Progenitor cell of endocrine pancreas (in vitro differentiated cells): ENCODE data around the gene IL36B. TPM values are rescaled to one million over a fixed set of nuclear protein-coding genes. Genes with fewer than 3 reads are reported as not detected.

Experiments
- DNase-seq: peaks from one replicate; pipeline ENCODE4 v3.0.0; 2021; ENCODE audit warnings: low spot score; ENCODE audit not compliant: unreplicated experiment
- H3K27ac Mint-ChIP-seq: 2 replicates; pipeline ENCODE4 v1.8.0; 2021; ENCODE audit warnings: mild to moderate bottlenecking, moderate library complexity, mixed read lengths
- H3K27me3 Mint-ChIP-seq: 2 replicates; pipeline ENCODE4 v1.8.0; 2021; ENCODE audit warnings: mixed read lengths
- H3K36me3 Mint-ChIP-seq: 2 replicates; pipeline ENCODE4 v1.8.0; 2022; ENCODE audit warnings: mixed read lengths; ENCODE audit not compliant: insufficient read depth
- H3K4me1 Mint-ChIP-seq: 2 replicates; pipeline ENCODE4 v1.8.0; 2021; ENCODE audit warnings: low read depth, mixed read lengths
- H3K4me3 Mint-ChIP-seq: 2 replicates; pipeline ENCODE4 v1.8.0; 2021; ENCODE audit warnings: low read depth, mild to moderate bottlenecking, moderate library complexity, mixed read lengths
- H3K9me3 Mint-ChIP-seq: 2 replicates; pipeline ENCODE4 v1.8.0; 2021; ENCODE audit warnings: low read depth, mixed read lengths
- CTCF ChIP-seq: fragments of 200-600 bp; sonication (generic); IDR thresholded peaks from one replicate; pipeline ENCODE4 v1.5.0; 2021; ENCODE audit warnings: antibody characterized with exemption, mild to moderate bottlenecking; ENCODE audit not compliant: unreplicated experiment
- total RNA-seq: library from RNA; stranded (reverse); gene quantifications from 2 replicates; pipeline ENCODE4 v1.2.1, GENCODE V29; 2021

The IL36B gene
- total RNA-seq, 1 donor from 2014 or later = not detected

GRCh38 chr2:113075600-113075999 is 22.9 kb upstream of the IL36B start:
- no peak for TF ChIP-seq CTCF
- no peaks in the 10 kb centered on the region for H3K9me3 Mint-ChIP-seq

GRCh38 chr2:113075030-113075429 is 22.4 kb upstream of the IL36B start:
- peaks cover 20% of the 10 kb centered on the region for H3K27me3 Mint-ChIP-seq
- H3K27ac Mint-ChIP-seq = no peak overlapping the region
- no peak for TF ChIP-seq CTCF
- peaks cover 7% of the 10 kb centered on the region for H3K4me1 Mint-ChIP-seq
- no peaks in the 10 kb centered on the region for H3K36me3 Mint-ChIP-seq
- H3K4me3 Mint-ChIP-seq = no peak overlapping the region
- DNase-seq = no peak
- no peaks in the 10 kb centered on the region for H3K9me3 Mint-ChIP-seq

More at GRCh38 chr2:113075600-113075999, 22.9 kb upstream of the IL36B start:
- Mint-ChIP-seq H3K36me3 (no peaks in the 10 kb centered on the region), H3K4me1 (peaks cover 7% of the 10 kb centered on the region), H3K27me3 (peaks cover 20% of the 10 kb centered on the region), H3K27ac (no peak overlapping the region), H3K4me3 (no peak overlapping the region)
- no peak for DNase-seq

GRCh38 chr2:113073325-113073834 is 20.7 kb upstream of the IL36B start:
- H3K27ac Mint-ChIP-seq = no peak overlapping the region
- DNase-seq = no peak
- peaks cover 32% of the 10 kb centered on the region for H3K27me3 Mint-ChIP-seq
- H3K36me3 Mint-ChIP-seq = no peaks in the 10 kb centered on the region
- no peaks in the 10 kb centered on the region for H3K9me3 Mint-ChIP-seq
- TF ChIP-seq CTCF = no peak
- H3K4me3 Mint-ChIP-seq = no peak overlapping the region
- peaks cover 5% of the 10 kb centered on the region for H3K4me1 Mint-ChIP-seq

- no peak overlapping the region for H3K4me3 Mint-ChIP-seq
- H3K9me3 Mint-ChIP-seq = no peaks in the 10 kb centered on the region
- H3K36me3 Mint-ChIP-seq = no peaks in the 10 kb centered on the region
- no peak for TF ChIP-seq CTCF
- H3K27ac Mint-ChIP-seq = no peak overlapping the region
- no peak for DNase-seq
- H3K27me3 Mint-ChIP-seq = peaks cover 32% of the 10 kb centered on the region
- H3K4me1 Mint-ChIP-seq = peaks cover 5% of the 10 kb centered on the region
These were observed 19.9 kb upstream of the IL36B start for GRCh38 chr2:113072584-113072983.

GRCh38 chr2:113070606-113070975 is 17.9 kb upstream of the IL36B start:
- Mint-ChIP-seq H3K4me3 (no peak overlapping the region), H3K27ac (no peak overlapping the region), H3K4me1 (no peaks in the 10 kb centered on the region), H3K27me3 (peaks cover 24% of the 10 kb centered on the region), H3K36me3 (no peaks in the 10 kb centered on the region), H3K9me3 (peaks cover under 1% of the 10 kb centered on the region)
- no peak for TF ChIP-seq CTCF
- no peak for DNase-seq
